HG03039 (cell line): ENCODE results near the gene LYRM2.
"Not testable (repeated sequence)": the region's sequence is repeated elsewhere in the genome, so short reads cannot be mapped to it uniquely, and the experiment has no call there.

Experiments
- ATAC-seq: cut with Tn5 transposase; IDR thresholded peaks from one replicate; pipeline ENCODE4 v1.9.1; 2021; ENCODE audit warnings: mild to moderate bottlenecking, moderate library complexity; ENCODE audit not compliant: unreplicated experiment

The LYRM2 gene

DNA sequence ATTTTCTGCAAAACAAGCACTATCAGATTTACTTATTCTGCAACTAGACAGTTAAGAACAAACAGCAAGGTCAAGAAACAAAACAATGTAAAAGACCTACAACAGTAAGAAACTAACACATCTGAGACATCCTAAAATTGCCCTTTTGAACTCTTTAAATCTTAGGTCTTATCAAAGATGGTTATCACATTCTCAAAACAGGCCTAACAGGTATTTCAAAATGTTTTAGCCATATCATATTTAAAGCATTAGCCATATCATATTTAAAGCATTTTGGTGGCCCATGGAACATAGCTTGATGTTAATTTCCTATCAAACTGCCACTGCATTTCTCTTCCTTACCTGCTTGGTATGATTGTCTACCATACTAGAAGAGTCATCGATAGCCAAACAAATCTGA is 11.1 kb upstream of the LYRM2 start:
- no peak for ATAC-seq

DNA sequence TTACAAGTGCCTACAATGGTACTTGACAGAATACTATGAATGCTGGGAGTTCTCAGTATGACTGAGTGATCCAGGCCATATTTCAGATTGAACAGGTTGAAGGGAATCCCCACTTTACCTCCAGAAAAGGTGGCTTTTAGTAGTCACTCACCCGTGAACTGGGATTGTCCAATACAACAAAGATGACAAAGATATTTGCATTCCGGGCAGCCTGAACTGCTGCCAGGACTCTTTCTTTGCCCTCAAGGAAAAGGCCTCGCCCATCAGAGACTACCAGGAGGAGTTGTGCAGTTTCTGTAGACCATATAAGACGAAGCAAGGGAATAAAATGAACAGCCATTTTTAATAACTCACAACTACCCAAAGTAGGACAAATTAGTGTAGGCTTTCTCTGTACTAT is 6.3 kb upstream of the LYRM2 start:
- no peak for ATAC-seq

DNA sequence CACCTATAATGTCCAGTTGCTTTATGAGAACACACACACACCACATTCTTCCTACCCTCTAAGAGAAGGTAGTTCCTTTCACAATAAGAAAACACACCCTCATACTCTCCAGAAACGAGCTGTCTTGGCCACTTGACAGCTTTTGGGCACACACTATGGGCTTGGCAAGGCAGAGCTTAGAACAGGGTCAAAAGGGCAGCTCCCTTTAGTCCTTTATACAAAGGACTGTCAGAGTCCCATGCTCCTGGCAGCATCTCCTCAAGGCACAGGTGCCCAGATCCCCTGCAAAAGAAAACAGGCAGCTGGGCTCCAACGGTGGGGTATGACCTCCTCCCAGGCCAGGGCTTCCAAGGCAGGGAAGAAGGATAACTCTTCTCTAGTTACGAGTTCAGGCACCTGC is 4.9 kb upstream of the LYRM2 start:
- no peak for ATAC-seq

DNA sequence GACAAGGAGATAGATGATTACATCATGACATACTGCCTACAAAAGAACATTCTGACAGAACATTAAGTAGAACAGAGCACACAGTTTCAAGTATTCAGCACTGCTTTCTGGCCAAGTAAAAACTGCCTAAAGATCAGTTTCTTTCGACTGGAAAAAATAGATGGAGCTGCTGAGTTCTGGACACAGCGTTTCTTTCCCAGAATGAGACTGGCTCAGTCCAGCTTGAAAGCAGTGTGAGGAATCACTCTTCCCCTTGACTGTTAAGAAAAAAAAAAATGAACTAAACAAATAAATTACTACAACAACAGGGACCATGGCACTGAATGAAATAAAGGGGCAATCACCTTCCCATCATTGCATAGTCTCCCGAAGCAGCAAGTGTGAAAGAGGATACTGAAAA is 4.4 kb upstream of the LYRM2 start:
- ATAC-seq: no peak

DNA sequence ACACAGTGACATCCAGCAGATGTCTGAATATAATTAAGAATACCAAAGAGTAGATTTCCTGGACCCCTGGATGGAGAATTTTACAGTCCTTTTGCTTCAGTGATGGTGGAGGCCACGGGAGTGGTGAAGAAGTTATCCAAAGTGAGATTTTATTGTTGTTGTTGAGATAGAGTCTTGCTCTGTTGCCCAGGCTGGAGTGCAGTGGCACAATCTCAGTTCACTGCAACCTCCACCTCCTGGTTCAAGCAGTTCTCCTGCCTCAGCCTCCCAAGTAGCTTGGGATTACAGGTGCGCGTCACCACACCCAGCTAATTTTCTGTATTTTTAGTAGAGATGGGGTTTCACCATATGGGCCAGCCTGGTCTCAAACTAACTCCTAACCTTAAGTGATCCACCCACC is 3.0 kb upstream of the LYRM2 start:
- not testable (repeated sequence) for ATAC-seq

DNA sequence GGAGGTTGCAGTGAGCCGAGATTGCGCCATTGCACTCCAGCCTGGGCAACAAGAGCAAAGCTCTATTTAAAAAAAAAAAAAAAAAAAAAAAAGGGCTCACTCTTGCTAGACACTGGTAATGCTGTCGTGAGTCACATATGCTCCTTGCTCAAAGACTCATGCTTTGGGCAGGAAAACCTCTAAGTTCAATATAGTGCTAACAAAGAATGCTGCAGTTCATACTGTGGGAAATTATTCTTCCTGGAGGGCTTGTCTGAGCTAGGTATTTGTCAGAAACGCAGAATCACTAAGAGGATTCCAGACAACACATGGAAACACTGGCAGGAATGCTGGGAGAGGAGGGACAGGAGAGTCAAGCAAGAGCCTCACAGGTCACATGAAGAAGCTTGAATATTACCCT is 2.3 kb upstream of the LYRM2 start:
- ATAC-seq: no peak

DNA sequence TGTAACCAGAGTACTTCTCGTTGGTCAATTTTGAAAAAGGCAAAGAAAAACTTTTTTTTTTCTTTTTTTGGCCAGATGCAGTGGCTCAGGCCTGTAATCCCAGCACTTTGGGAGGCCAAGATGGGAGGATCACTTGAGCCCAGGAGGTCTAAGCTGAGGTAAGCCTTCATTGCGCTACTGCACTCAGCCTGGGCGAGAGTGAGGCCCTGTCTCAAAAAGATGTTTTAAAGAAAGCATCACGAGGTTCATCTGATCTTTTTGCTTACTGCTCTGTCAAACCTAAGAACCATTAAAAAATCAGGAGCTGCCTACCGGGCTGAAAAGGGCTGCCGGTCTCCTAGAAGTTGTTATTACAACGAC is 607 bp downstream of the LYRM2 start:
- ATAC-seq: no peak

DNA sequence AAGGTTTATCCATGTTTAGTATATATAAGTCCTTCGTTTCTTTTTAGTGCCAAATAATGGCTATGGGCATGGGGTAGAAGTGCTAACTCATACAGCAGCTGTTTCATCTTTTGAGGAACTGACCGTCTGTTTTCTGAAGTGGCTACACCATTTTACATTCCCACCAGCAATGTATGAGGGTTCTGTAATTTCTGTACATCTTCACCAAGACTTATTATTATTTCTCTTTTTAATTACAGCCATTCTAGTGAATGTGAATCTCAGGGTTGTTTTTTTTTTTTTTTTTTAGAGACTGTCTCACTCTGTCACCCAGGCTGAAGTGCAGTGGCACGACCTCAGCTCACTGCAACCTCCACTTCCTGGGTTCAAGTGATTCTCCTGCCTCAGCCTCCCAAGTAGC is 2.1 kb downstream of the LYRM2 start:
- ATAC-seq: not testable (repeated sequence)

DNA sequence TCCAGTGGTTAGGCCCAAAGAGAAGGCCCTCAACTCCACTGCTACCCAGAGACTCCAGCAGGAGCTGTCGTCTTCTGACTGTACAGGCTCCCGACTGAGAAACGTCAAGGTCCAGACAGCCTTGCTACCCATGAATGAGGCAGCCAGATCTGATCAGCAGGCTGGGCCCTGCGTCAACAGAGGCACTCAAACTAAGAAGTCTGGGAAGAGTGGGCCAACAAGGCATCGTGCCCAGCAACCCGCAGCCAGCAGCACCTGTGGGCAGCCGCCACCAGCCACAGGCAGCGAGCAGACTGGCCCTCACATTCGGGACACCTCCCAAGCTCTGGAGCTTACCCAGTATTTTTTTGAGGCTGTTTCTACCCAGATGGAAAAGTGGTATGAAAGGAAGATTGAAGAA is 8.1 kb downstream of the LYRM2 start:
- ATAC-seq: no peak

DNA sequence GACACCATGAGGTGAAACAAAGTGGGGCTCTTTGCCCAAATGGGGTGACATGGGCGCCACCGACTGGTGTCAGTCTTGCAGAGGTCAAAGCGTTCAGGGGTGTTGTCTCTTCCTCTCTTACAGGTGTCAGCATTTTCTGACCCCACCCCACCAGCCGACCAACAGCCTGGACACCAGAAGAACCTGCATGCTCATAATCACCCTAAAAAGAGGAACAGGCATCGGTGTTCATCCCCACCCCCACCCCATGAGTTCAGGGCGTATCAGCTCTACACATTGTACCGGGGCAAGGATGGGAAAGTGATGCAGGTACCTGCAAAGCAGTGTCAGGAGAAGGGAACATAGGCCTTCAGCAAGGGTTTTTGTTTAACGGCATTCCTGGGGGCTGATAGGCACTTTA is 14.8 kb downstream of the LYRM2 start:
- no peak for ATAC-seq

DNA sequence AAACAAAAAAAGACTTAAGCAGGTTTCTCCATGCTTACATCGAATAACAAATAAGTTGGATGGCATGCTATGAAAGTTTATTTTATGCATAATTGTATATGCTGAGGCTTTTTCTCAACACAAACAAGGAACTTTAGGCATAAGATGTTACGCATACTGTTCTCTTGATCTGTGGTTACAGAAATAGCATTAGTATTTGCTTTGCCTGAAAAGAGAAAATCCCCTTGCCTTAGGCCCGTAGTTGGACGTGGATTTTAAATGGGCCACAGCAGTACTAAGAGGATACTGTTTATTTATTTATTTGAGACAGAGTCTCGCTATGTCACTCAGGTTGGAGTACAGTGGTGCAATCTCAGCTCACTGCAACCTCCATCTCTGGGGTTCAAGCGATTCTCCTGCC is 19.0 kb downstream of the LYRM2 start:
- no peak for ATAC-seq

DNA sequence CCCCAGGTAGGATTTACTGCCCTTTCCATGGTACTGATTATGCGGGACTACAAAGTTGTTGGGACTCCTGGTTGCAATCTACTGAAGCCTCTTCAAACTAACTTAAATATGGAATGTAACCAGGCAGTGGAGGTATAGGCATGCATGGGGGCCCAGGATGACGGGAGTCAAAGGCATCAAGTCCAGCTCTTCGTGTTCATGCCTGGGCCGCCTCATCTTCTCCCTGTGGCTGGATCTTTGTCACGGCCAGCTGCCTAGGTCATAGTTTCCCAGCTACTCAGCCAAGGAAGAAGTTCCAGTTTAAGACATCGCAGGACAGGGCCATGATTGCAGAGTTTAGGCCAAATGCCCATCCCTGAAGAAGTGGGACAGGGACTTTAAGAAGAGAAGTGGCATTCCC is 20.5 kb downstream of the LYRM2 start:
- ATAC-seq: no peak

DNA sequence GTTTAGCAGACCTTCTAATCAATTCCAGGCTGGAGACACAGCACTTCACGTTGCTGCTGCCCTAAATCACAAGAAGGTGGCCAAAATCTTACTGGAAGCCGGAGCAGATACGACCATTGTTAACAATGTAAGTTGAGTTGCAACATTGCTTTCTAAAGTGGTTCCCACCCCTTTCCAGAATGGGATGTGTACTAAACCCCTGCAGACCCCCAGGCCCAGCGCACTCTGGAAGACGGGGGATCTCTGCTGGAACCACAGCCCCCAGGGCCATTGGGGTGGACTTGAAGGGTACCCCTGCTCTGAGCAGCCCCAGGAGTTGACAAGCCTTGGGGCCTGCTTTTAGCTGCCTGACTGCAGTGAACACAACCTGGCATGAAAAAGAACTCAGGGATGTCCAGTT is 22.0 kb downstream of the LYRM2 start:
- ATAC-seq: no peak

DNA sequence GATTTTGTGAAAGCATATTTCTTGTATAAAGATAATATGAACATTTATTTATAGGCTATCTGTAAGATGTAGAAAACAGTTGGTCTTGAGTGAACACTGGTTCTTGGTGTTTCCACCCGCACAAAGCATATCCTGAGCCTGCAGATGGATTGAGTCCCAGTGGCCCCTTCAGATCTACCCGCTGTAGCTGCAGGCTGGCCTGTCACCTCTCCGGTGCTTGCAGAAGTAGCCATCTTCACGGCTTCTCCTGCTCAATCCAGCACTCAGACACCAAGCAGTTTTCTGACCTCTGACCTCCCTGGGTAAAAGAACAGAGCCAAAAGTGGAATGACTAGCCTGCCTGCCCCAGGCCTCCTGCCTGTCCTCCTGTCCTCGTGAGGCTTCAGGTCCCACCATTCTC is 22.7 kb downstream of the LYRM2 start:
- no peak for ATAC-seq

DNA sequence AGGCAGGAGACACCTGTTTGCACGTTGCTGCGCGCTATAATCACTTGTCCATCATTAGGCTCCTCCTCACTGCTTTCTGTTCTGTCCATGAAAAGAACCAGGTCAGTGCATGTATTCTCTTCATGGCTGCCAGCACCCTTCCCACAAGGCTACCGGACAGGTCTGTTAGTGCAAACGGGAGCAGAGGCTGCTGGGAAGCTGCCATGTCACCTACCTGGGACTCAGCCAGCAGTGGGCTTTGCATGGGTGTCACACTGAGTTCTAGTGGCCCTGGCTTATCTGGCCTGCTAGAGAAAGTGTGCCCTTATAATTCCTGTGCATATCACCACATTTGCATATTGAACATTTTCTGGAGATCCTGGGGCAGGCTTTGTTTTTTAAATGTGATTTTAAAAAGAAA is 24.8 kb downstream of the LYRM2 start:
- ATAC-seq: no peak

DNA sequence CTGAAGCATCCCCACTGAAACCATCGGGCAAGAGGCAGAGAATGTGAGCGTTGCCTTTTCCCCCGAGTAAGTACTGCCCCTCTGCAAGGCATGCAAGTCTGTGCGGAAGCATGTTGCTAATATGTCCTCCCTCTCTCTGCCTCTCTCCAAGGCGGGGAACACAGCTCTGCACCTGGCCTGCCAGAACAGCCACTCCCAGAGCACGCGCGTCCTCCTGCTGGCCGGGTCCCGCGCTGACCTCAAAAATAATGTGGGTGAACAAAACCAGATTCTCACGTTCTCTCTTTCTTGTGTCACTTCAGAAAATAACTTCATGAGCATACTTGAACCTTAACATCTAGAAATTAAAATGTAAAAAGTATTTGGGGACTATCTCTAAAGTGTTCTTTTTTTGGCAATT is 26.4 kb downstream of the LYRM2 start:
- no peak for ATAC-seq

DNA sequence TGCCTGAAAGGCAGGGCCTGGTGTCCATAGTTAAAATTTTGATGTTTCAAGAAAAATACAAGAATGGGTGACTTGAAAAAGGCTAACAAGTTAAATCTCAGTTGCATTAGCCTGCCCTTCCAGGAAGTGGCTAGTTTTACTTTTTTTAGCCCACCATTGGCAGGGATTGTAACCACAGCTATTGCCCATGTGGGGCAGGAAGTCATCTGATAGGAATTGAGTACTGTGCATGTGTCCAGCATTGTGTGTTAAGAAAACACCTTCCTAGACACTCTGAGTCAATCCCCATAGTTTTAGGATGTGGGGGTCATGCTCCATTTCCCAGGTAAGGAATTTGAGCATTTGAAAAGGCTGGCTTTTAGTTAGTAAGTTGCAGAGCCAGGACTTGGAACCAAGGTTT is 26.9 kb downstream of the LYRM2 start:
- no peak for ATAC-seq

DNA sequence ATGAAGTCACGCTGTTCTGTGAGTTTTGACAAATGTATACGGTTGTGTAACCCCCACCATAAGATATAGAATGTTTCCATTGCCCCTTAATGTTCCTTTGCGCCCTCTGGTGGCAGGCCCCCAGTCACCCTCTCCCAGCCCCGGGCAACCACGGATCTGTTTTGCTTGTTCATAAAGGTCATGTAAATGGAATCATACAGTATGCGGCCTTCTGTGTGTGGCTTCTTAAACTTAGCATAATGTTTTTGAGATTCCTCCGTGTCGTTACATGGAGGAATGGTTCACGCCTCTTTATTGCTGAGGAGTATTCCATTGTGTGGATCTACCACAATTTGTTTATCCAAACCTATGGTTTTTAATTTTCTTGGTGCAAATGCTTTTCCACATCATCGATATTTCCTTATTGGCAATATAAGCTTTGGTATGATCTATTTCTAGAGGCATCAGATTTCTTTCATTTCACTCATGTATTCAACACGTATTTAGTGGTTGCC is 28.4 kb downstream of the LYRM2 start:
- no peak for ATAC-seq

DNA sequence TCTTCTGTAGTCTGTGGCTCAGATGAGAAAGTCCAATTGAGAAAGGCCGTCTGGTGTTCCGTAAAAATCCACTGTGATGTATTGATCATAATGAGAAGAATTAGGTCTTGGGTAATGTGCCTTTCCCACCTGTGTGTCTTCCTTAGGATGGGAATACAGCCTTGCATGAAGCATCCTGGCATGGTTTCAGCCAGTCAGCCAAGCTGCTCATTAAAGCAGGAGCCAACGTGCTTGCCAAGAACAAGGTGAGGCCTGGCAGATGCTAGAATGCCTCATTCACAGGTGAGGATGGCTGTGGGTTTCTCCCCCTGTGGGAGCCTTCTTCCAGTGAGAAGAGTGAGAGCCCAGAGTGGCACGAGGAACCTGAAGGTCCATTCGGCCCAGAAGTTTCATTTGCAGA is 32.7 kb downstream of the LYRM2 start:
- no peak for ATAC-seq

DNA sequence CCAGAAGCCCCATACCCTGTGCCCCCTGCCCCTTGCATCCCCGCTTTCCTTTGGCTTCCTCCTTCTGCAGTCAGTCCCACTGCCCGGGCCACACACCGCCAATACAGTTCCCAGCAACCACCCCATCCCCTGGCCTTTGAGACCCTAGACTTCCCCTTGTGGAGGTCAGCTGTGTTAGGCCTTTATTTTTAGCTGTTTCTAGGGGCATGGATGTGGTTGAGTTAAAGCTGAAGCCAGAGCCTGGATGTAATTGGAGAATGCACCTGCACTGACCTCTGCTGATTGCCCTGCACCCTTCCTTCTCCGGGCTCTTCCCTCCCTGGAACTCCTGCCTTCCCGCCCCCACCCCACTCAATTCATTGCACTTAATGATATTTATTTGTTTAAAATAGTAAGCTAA is 33.9 kb downstream of the LYRM2 start:
- no peak for ATAC-seq

DNA sequence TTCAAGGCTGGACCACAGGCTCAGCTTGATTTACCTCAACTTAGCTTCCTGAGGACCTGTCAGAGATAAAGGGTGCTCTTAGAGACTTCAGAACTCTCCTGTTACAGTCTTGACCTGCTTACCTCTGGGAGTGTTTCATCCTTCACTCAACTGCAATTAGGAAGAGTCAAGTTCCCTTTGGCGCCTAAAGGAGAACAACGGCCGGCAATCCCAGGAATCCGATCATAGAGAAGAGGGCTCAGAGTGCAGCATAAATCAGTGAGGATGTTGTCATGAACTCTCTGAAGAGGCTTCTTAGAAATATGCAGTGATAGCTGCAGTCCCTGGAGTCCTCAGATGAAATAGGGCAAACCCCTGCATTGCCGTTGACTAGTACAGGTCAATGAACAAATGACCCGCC is 36.4 kb downstream of the LYRM2 start:
- no peak for ATAC-seq

DNA sequence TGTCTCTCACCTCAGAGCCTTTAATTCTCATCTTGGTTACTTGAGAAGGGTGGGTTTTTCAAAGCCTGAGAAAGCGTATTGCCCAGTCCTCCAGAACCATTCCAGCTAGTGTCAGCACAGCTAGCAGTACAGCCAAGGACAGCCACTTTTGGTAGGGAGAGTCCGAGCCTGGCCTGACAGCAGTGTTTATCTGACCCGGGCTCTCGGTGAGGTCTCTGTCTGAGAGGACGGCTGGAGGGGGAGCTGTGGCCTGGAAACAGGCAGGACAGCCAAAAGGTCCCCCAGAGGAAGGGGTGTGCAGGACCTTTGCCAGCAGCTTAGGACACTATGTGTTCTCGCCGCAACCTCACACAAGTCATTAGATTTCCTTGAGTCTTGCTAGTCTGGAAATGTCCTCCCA is 38.8 kb downstream of the LYRM2 start:
- ATAC-seq: no peak

DNA sequence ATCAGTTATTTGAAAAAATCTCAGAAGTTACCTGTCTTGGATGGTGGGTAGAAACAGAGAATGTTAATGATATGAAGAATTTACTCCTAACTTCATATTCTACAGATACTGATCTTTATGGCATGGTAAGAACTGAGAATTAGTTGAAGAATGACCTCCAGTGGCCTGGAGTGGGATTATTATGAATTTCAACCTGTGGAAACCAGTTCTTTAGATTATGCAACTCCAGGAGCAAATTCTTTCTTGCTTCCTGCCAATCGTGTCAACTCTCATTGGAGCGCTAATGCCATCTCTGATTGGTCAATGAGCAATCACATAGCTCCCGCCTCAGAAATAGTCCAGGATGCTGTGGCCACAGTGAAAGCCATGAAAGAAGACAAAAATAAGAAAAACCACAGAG is 40.6 kb downstream of the LYRM2 start:
- ATAC-seq: no peak

DNA sequence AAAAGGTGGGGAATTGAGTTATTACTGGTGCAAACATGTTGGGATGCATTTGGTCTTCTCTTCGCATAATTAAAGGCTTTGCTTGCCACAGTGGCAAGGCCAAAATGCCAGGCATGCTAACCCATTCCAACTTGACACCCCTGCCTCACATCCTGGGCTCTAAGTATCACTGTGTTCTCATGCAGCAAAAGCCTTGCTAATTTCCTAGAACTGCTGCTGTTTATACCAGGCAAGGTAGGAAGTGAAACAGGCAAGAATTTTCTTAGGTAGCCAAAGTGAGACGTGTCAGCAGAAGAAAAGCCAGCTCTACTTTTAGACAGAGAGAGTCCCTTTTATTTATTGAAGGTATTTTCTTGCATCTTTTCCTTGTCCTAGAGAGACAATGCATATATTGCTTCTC is 41.2 kb downstream of the LYRM2 start:
- no peak for ATAC-seq
